Adrenal gland (tissue), 12 donors: ENCODE measurements around the gene KLHL36. TPM values are rescaled to one million over a fixed set of nuclear protein-coding genes. Genes with fewer than 3 reads are reported as not detected.

Source experiments
- DNase-seq, 7 donors: peaks; one replicate each; pipeline ENCODE4 v3.0.0-alpha.2; 2019 to 2020
- H3K27ac ChIP-seq, 5 donors: fragments of 200-600 bp; sonication (generic) in 4 of 5; 1 replicate in 3 of 5; 2 replicates in 2 of 5; pipeline versions ENCODE4 v1.5.1 to v1.8.0; 2016 to 2020; ENCODE audit warnings: mild to moderate bottlenecking in 1 of 5
- H3K27me3 ChIP-seq: fragments of 200-600 bp; 2 replicates; pipeline ENCODE4 v1.8.0; 2021
- H3K36me3 ChIP-seq, 2 donors: fragments of 200-600 bp; replicated peaks in 1 of 2; 1 replicate in 1 of 2; 2 replicates in 1 of 2; pipeline versions ENCODE4 v1.5.1 to v1.8.0; 2018 to 2022
- H3K4me1 ChIP-seq, 2 donors: fragments of 200-600 bp; replicated peaks in 1 of 2; 1 replicate in 1 of 2; 2 replicates in 1 of 2; pipeline versions ENCODE4 v1.5.1 to v1.8.0; 2018 to 2021
- H3K4me3 ChIP-seq, 4 donors: fragments of 200-600 bp; sonication (generic) in 3 of 4; one replicate each; pipeline ENCODE4 v1.5.1; 2016 to 2018
- H3K9me3 ChIP-seq, 3 donors: fragments of 200-600 bp; sonication (generic) in 1 of 3; replicated peaks in 1 of 3; 1 replicate in 2 of 3; 2 replicates in 1 of 3; pipeline versions ENCODE4 v1.5.1 to v1.8.0; 2016 to 2021
- POLR2A ChIP-seq, 2 donors: fragments of 450-650 bp; IDR thresholded peaks; one replicate each; pipeline ENCODE4 v1.6.1; 2017; ENCODE audit warnings: antibody characterized with exemption in 2 of 2, mild to moderate bottlenecking in 2 of 2, moderate library complexity in 1 of 2
- WGBS, 4 donors: extraction: QIAGEN DNeasy Blood & Tissue Kit in 2 of 4; methylation state at CpG; one replicate each; pipeline versions ENCODE4 v1.1.5 to v1.1.7; 2013 to 2017; 5-methylcytosine and 5-hydroxymethylcytosine counted together
- intact Hi-C, 2 donors: fragments of 100-400 bp; cut with DNase I; formaldehyde crosslinking; loops; one replicate each; pipeline versions ENCODE4 v1.14.1 to v1.15.0; 2022 to 2023
- polyA plus RNA-seq, 3 donors: library from polyadenylated mRNA; stranded (reverse); fragments of 200-250 nt in 2 of 3; fragments of 350-450 nt in 1 of 3; fragmentation: Illumina TruSeq in 1 of 3; extraction: RNeasy Lipid Tissue Mini Kit (QIAGEN cat#74804) in 1 of 3; gene quantifications; one replicate each; pipeline ENCODE4 v1.2.3, GENCODE V29; 2013 to 2014
- total RNA-seq, 9 donors: library from RNA; depleted of rRNA in 4 of 9; stranded (reverse); fragments of >200 nt in 4 of 9; fragments of 120-200 nt in 1 of 9; fragmentation: NEBNext Ultra II Directional in 1 of 9; extraction: Animal tissue kit (Norgen Biotek cat#: 25700) in 1 of 9; gene quantifications; one replicate each; pipeline versions ENCODE4 v1.1.0 to v1.2.4, GENCODE V29; 2013 to 2023
- TF ChIP-seq, protein P1 (sequence below), 6 experiments: fragments of 450-650 bp in 4 of 6; fragments of 200-600 bp in 2 of 6; sonication (generic) in 1 of 6; IDR thresholded peaks; 1 replicate in 5 of 6; 2 replicates in 1 of 6; pipeline versions ENCODE4 v1.5.1 to v1.8.0; 2016 to 2021; ENCODE audit warnings: antibody characterized with exemption in 6 of 6, mild to moderate bottlenecking in 2 of 6, moderate library complexity in 1 of 6
- donor health status: healthy with polysubstance abuse.
- donor health status: Bipolar disorder and iron deficiency.
- donor health status: DM: yes; HTN: yes; CAD: no.
- donor health status: DM: no; HTN: no; CAD: no.
- donor health status: DM: no; HTN: no; CAD: no.
- donor health status: DM: yes; HTN: yes; CAD: no.

Gene KLHL36
- total and polyA plus RNA-seq, 12 donors, result 10.7 to 81.6 (median 54.7) TPM

DNA sequence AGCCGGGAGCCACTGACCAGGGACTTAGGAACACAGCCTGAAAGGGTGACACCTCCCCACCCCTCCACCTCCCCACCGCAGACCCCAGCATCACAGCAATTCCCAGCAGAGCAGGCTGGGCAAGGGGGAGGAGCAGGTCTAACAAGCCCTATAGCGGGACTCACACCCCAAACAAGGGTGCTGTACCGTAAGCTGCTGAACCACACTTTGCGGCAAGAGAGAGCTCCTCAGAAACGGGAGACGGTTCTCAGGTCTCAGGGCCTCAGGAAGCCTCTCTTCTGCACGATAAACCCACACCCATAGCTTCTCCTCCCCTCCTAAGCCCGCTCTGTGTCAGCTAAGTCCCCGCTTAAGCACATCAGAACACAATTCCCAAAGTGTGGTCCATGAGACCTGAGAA, 18.7 kb upstream of the KLHL36 start:
- intact Hi-C loops, result loop anchor here in 1 of 2 donors (10.0 kb wide), 1 partner anchor 95 kb away; no protein-coding TSS in a partner anchor
- Histone ChIP-seq H3K4me1 (peaks cover 9 to 10% of the 10 kb centered on the region in 2 donors), H3K9me3 (no peaks in the 10 kb centered on the region), H3K36me3 (no peaks in the 10 kb centered on the region), H3K4me3 (no peak overlapping the region), H3K27me3 (no peaks in the 10 kb centered on the region), H3K27ac (no peak overlapping the region)
- TF ChIP-seq POLR2A (IDR thresholded peaks at IDR 0.05), result no peak
- TF ChIP-seq, protein P1, sequence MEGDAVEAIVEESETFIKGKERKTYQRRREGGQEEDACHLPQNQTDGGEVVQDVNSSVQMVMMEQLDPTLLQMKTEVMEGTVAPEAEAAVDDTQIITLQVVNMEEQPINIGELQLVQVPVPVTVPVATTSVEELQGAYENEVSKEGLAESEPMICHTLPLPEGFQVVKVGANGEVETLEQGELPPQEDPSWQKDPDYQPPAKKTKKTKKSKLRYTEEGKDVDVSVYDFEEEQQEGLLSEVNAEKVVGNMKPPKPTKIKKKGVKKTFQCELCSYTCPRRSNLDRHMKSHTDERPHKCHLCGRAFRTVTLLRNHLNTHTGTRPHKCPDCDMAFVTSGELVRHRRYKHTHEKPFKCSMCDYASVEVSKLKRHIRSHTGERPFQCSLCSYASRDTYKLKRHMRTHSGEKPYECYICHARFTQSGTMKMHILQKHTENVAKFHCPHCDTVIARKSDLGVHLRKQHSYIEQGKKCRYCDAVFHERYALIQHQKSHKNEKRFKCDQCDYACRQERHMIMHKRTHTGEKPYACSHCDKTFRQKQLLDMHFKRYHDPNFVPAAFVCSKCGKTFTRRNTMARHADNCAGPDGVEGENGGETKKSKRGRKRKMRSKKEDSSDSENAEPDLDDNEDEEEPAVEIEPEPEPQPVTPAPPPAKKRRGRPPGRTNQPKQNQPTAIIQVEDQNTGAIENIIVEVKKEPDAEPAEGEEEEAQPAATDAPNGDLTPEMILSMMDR (IDR thresholded peaks at IDR 0.05), result no peak
- DNase-seq, result no peak
- 88 to 94% (median 92%) methylated on average over 7 to 10 of the region's 10 CpGs for WGBS, 4 donors

DNA sequence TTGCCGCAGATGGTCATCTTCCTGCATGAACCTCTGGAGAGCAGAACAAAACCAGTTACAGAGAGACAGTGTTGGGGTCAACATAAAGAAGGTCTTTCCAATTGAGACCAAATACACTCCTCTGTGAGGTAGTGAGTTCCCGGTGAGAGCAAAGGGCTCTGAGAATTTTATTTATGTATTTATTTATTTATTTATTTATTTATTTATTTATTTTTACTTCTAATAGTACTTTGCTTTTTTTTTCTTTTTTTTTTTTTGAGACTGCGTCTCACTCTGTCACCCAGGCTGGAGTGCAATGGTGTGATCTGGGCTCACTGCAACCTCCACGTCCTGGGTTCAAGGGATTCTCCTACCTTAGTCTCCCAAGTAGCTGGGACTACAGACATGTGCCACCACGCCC, 18.3 kb upstream of the KLHL36 start:
- H3K27ac ChIP-seq, result no peak overlapping the region
- no peak overlapping the region for H3K4me3 ChIP-seq
- H3K4me1 ChIP-seq, result peaks cover 9 to 10% of the 10 kb centered on the region in 2 donors
- no peaks in the 10 kb centered on the region for H3K27me3 ChIP-seq
- WGBS, 4 donors, result 89 to 99% (median 95%) methylated on average over 5 of the region's 5 CpGs
- intact Hi-C loops, result no loop called here
- no peak for DNase-seq
- TF ChIP-seq, protein P1 (IDR thresholded peaks at IDR 0.05), result no peak
- no peak for TF ChIP-seq POLR2A (IDR thresholded peaks at IDR 0.05)
- H3K9me3 ChIP-seq, result no peaks in the 10 kb centered on the region
- no peaks in the 10 kb centered on the region for H3K36me3 ChIP-seq

DNA sequence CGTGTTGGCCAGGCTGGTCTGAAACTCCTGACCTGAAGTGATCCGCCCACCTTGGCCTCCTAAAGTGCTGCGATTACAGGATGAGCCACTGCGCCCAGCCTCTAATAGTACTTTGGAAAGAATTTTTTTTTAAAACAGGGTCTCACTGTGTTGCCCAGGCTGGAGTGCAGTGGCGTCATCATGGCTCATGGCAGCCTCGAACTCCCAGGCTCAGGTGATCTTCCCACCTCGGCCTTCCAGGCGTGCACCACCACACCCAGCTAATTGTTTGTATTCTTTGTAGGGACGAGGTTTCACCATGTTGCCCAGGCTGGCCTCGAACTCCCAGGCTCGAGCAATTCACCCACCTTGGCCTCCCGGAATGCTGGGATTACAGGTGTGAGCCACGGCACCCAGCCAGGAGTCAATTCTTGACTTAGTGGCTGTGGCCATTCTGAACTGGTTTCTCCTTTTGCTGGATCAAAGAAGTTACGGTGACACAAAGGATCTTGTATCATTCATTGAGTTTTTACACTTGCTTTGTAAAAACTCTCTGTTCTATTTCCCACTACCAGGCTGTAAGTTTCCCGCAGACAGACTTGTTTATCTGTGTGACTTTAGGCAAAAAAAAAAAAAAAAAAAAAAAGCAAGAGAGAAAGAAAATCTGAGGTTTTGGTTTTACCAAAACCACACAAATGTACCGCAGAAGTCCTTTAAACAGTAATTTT, 17.7 kb upstream of the KLHL36 start:
- no peak for TF ChIP-seq POLR2A (IDR thresholded peaks at IDR 0.05)
- TF ChIP-seq, protein P1 (IDR thresholded peaks at IDR 0.05), result no peak
- no peak overlapping the region for H3K4me3 ChIP-seq
- H3K9me3 ChIP-seq, result no peaks in the 10 kb centered on the region
- WGBS, 4 donors, result 90 to 95% (median 93%) methylated on average over 13 to 16 of the region's 16 CpGs
- H3K27ac ChIP-seq, result no peak overlapping the region
- DNase-seq, result no peak
- peaks cover 9 to 10% of the 10 kb centered on the region in 2 donors for H3K4me1 ChIP-seq
- intact Hi-C loops, result no loop called here
- no peaks in the 10 kb centered on the region for H3K27me3 ChIP-seq
- H3K36me3 ChIP-seq, result no peaks in the 10 kb centered on the region

DNA sequence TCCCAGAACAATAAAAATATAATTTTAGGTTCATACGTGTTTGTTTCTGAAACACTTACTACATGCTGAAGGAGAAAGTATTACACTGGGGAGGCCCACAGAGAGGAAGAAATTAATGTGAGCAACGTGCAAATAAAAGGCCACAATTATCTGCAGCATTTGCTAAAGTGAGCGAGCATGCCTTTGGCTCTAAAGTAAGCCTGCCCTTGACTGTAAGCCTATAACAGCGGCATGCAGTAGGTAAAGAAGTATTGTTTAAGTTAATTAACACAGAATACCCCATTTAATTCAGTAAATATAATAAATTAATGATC, 17.2 kb upstream of the KLHL36 start:
- peaks cover 9 to 10% of the 10 kb centered on the region in 2 donors for H3K4me1 ChIP-seq
- 85 to 94% (median 89%) methylated on average over 4 of the region's 4 CpGs for WGBS, 4 donors
- no peaks in the 10 kb centered on the region for H3K27me3 ChIP-seq
- H3K27ac ChIP-seq, result no peak overlapping the region
- DNase-seq, result no peak
- H3K9me3 ChIP-seq, result no peaks in the 10 kb centered on the region
- no peak overlapping the region for H3K4me3 ChIP-seq
- intact Hi-C loops, result no loop called here
- no peaks in the 10 kb centered on the region for H3K36me3 ChIP-seq
- TF ChIP-seq, protein P1 (IDR thresholded peaks at IDR 0.05), result no peak
